Calu3 (cell line): Measurements from ENCODE around the gene CSF3R. TPM values are rescaled to one million over a fixed set of nuclear protein-coding genes. Genes with fewer than 3 reads are reported as not detected.

ENCODE experiments used
- BruUV-seq: library from RNA; stranded (reverse); fragments of 400-500 nt; replicated peaks from 2 replicates; lab custom pipeline; 2021; lab: Mats Ljungman, UMichigan
- CTCF ChIA-PET: fragments of 300-600 bp; sonication (Branson Sonifier 250); formaldehyde crosslinking; loops from one replicate; lab custom pipeline; 2022; ENCODE audit warnings: antibody characterized with exemption; lab: Charles Lee
- DNase-seq: peaks from one replicate; pipeline ENCODE4 v3.0.0; 2022
- H3K27ac Mint-ChIP-seq: one replicate; pipeline ENCODE4 v1.8.0; 2022; ENCODE audit warnings: mixed read lengths; ENCODE audit not compliant: unreplicated experiment
- H3K27me3 Mint-ChIP-seq: one replicate; pipeline ENCODE4 v1.8.0; 2022; ENCODE audit warnings: mixed read lengths; ENCODE audit not compliant: unreplicated experiment
- H3K36me3 Mint-ChIP-seq: one replicate; pipeline ENCODE4 v1.8.0; 2022; ENCODE audit warnings: mild to moderate bottlenecking, moderate library complexity, mixed read lengths; ENCODE audit not compliant: insufficient read depth, unreplicated experiment
- H3K4me1 Mint-ChIP-seq: one replicate; pipeline ENCODE4 v1.8.0; 2022; ENCODE audit warnings: mild to moderate bottlenecking, low read depth, mixed read lengths; ENCODE audit not compliant: unreplicated experiment
- H3K4me3 Mint-ChIP-seq: one replicate; pipeline ENCODE4 v1.8.0; 2022; ENCODE audit warnings: mild to moderate bottlenecking, low read depth, moderate library complexity, mixed read lengths; ENCODE audit not compliant: unreplicated experiment
- H3K9me3 Mint-ChIP-seq: one replicate; pipeline ENCODE4 v1.8.0; 2022; ENCODE audit warnings: low read depth, mixed read lengths; ENCODE audit not compliant: unreplicated experiment
- CTCF ChIP-seq: fragments of 200-600 bp; IDR thresholded peaks from one replicate; pipeline ENCODE4 v1.8.0; 2022; ENCODE audit warnings: antibody characterized with exemption; ENCODE audit not compliant: unreplicated experiment
- intact Hi-C: fragments of 100-400 bp; cut with micrococcal nuclease; formaldehyde crosslinking; loops from one replicate; pipeline ENCODE4 v1.10.0; 2022; ENCODE audit not compliant: unreplicated experiment
- total RNA-seq: library from RNA; stranded (reverse); gene quantifications from 2 replicates; pipeline ENCODE4 v1.2.3, GENCODE V29; 2022

Gene CSF3R
- total RNA-seq, 1 experiment from 2014 or later = not detected

GRCh38 chr1:36420836-36421317 lies 61.8 kb downstream of the CSF3R start:
- no peak overlapping the region for H3K4me3 Mint-ChIP-seq
- intact Hi-C loops = loop anchor here (1.0 to 2.0 kb wide), 3 partner anchors 70 to 120 kb away; no protein-coding TSS in a partner anchor
- peak; percentile 95 for TF ChIP-seq CTCF
- CTCF ChIA-PET = interaction anchor here (0.6 to 2.5 kb wide), 2 partner anchors 49 to 78 kb away, joined by 7 to 11 read pairs; no protein-coding TSS in a partner anchor
- H3K36me3 Mint-ChIP-seq = no peaks in the 10 kb centered on the region
- H3K9me3 Mint-ChIP-seq = no peaks in the 10 kb centered on the region
- no peaks in the 10 kb centered on the region for H3K27me3 Mint-ChIP-seq
- BruUV-seq = no TSS peak
- peaks cover 18% of the 10 kb centered on the region for H3K4me1 Mint-ChIP-seq
- H3K27ac Mint-ChIP-seq = peak overlapping the region; percentile 37
- peak; percentile 94 for DNase-seq

GRCh38 chr1:36420409-36420808 lies 62.3 kb downstream of the CSF3R start:
- Mint-ChIP-seq H3K27me3 (no peaks in the 10 kb centered on the region), H3K27ac (no peak overlapping the region), H3K4me1 (peaks cover 13% of the 10 kb centered on the region), H3K36me3 (no peaks in the 10 kb centered on the region), H3K4me3 (no peak overlapping the region), H3K9me3 (no peaks in the 10 kb centered on the region)
- BruUV-seq = no TSS peak
- TF ChIP-seq CTCF = no peak
- DNase-seq = no peak
- CTCF ChIA-PET = interaction anchor here (2.5 kb wide), 1 partner anchor 78 kb away, joined by 11 read pairs; no protein-coding TSS in a partner anchor
- intact Hi-C loops = loop anchor here (1.0 to 2.0 kb wide), 3 partner anchors 70 to 120 kb away; no protein-coding TSS in a partner anchor

GRCh38 chr1:36419569-36419968 lies 63.1 kb downstream of the CSF3R start:
- Mint-ChIP-seq H3K4me3 (no peak overlapping the region), H3K27ac (no peak overlapping the region), H3K27me3 (no peaks in the 10 kb centered on the region), H3K36me3 (no peaks in the 10 kb centered on the region), H3K4me1 (peaks cover 13% of the 10 kb centered on the region), H3K9me3 (no peaks in the 10 kb centered on the region)
- CTCF ChIA-PET = interaction anchor here (2.5 kb wide), 1 partner anchor 77 kb away, joined by 11 read pairs; no protein-coding TSS in a partner anchor
- no peak for TF ChIP-seq CTCF
- DNase-seq = no peak
- no TSS peak for BruUV-seq
- intact Hi-C loops = no loop called here

GRCh38 chr1:36419140-36419539 lies 63.6 kb downstream of the CSF3R start:
- intact Hi-C loops = no loop called here
- no peak for DNase-seq
- no peak for TF ChIP-seq CTCF
- Mint-ChIP-seq H3K27me3 (no peaks in the 10 kb centered on the region), H3K27ac (no peak overlapping the region), H3K4me1 (peaks cover 13% of the 10 kb centered on the region), H3K9me3 (no peaks in the 10 kb centered on the region), H3K36me3 (no peaks in the 10 kb centered on the region), H3K4me3 (no peak overlapping the region)
- CTCF ChIA-PET = interaction anchor here (2.5 kb wide), 1 partner anchor 76 kb away, joined by 11 read pairs; no protein-coding TSS in a partner anchor
- BruUV-seq = no TSS peak
